DND-41 (cell line): ENCODE results near the gene MFRP.

Source experiments
- ATAC-seq: fragments of 200-7000 bp; cut with Tn5 transposase; 3 replicates; pipeline ENCODE4 v1.9.1; 2021; ENCODE audit warnings: low read depth; ENCODE audit not compliant: insufficient read depth
- DNase-seq: peaks from one replicate; pipeline ENCODE4 v3.0.0-alpha.2; 2020
- H2AFZ ChIP-seq: 2 replicates; pipeline ENCODE4 v1.6.0; 2012; ENCODE audit warnings: low read depth, low read length
- H3K27ac ChIP-seq: 2 replicates; pipeline ENCODE4 v1.5.1; 2012; ENCODE audit warnings: low read length, inconsistent platforms
- H3K27me3 ChIP-seq: fragments of 200-600 bp; sonication (generic); 2 replicates; pipeline ENCODE4 v1.6.0; 2012; ENCODE audit warnings: low read length, mild to moderate bottlenecking, inconsistent platforms; ENCODE audit not compliant: insufficient read depth, poor library complexity
- H3K36me3 ChIP-seq: 2 replicates; pipeline ENCODE4 v1.5.1; 2012; ENCODE audit warnings: low read length, inconsistent platforms; ENCODE audit not compliant: insufficient read depth
- H3K4me1 ChIP-seq: 2 replicates; pipeline ENCODE4 v1.5.1; 2012; ENCODE audit warnings: mild to moderate bottlenecking, low read length; ENCODE audit not compliant: insufficient read depth
- H3K4me2 ChIP-seq: 2 replicates; pipeline ENCODE4 v1.6.0; 2012; ENCODE audit warnings: mild to moderate bottlenecking, moderate library complexity, low read length, inconsistent platforms; ENCODE audit not compliant: insufficient read depth
- H3K4me3 ChIP-seq, 2 experiments: fragments of 200-600 bp in 1 of 2; shearing (Covaris generic) in 1 of 2; 2 replicates each; pipeline ENCODE4 v1.5.1; 2012 to 2016; ENCODE audit warnings: inconsistent platforms in 2 of 2, low read length in 2 of 2, mild to moderate bottlenecking in 2 of 2, low read depth in 1 of 2, moderate library complexity in 1 of 2
- H3K79me2 ChIP-seq: 2 replicates; pipeline ENCODE4 v1.6.0; 2012; ENCODE audit warnings: low read length, inconsistent platforms; ENCODE audit not compliant: insufficient read depth
- H3K9ac ChIP-seq: 2 replicates; pipeline ENCODE4 v1.6.0; 2012; ENCODE audit warnings: low read depth, mild to moderate bottlenecking, inconsistent platforms, low read length, moderate library complexity
- H3K9me3 ChIP-seq: 2 replicates; pipeline ENCODE4 v1.5.1; 2012; ENCODE audit warnings: low read length, moderate library complexity, mild to moderate bottlenecking, inconsistent platforms; ENCODE audit not compliant: insufficient read depth, severe bottlenecking
- H4K20me1 ChIP-seq: 2 replicates; pipeline ENCODE4 v1.6.0; 2012; ENCODE audit warnings: low read length; ENCODE audit not compliant: insufficient read depth
- CTCF ChIP-seq: IDR thresholded peaks from 2 replicates; pipeline ENCODE4 v1.5.1; 2012; ENCODE audit warnings: borderline replicate concordance, low read length, moderate library complexity, mild to moderate bottlenecking; ENCODE audit not compliant: poor library complexity, severe bottlenecking; ENCODE audit errors: extremely low read depth
- EZH2 ChIP-seq: IDR thresholded peaks from 3 replicates; pipeline ENCODE4 v1.6.1; 2012; ENCODE audit warnings: borderline replicate concordance, low read depth, mild to moderate bottlenecking, moderate library complexity, low read length, inconsistent platforms; ENCODE audit not compliant: severe bottlenecking

The MFRP gene

GRCh38 chr11:119355091-119355843 lies 8.8 kb upstream of the MFRP start:
- Histone ChIP-seq H2AFZ (no peak overlapping the region), H3K36me3 (no peaks in the 10 kb centered on the region), H3K9me3 (no peaks in the 10 kb centered on the region), H4K20me1 (peaks cover 4% of the 10 kb centered on the region; the same call in 1 of the 2 replicates), H3K9ac (no peak overlapping the region), H3K27ac (no peak overlapping the region), H3K4me3 (no peak overlapping the region), H3K27me3 (peaks cover 40% of the 10 kb centered on the region), H3K4me2 (no peak overlapping the region), H3K79me2 (no peaks in the 10 kb centered on the region), H3K4me1 (peaks cover 8% of the 10 kb centered on the region; the same call in 1 of the 2 replicates)
- DNase-seq (no peak), ATAC-seq (no peak)
- TF ChIP-seq CTCF (no peak), EZH2 (no peak)

- no peak overlapping the region for H3K27ac ChIP-seq
- H4K20me1 ChIP-seq, result peaks cover 4% of the 10 kb centered on the region; the same call in 1 of the 2 replicates
Measured at GRCh38 chr11:119352857-119353260, 6.4 kb upstream of the MFRP start.

GRCh38 chr11:119351232-119351631 lies 4.7 kb upstream of the MFRP start:
- DNase-seq (no peak), ATAC-seq (no peak)
- no peak for TF ChIP-seq CTCF
- TF ChIP-seq EZH2, result no peak
- Histone ChIP-seq H3K27me3 (peaks cover 17% of the 10 kb centered on the region), H3K9ac (no peak overlapping the region), H2AFZ (no peak overlapping the region), H3K27ac (no peak overlapping the region), H3K4me3 (no peak overlapping the region), H3K9me3 (no peaks in the 10 kb centered on the region), H3K36me3 (no peaks in the 10 kb centered on the region), H4K20me1 (no peaks in the 10 kb centered on the region), H3K79me2 (no peaks in the 10 kb centered on the region), H3K4me1 (peaks cover 4% of the 10 kb centered on the region; the same call in 1 of the 2 replicates), H3K4me2 (no peak overlapping the region)

More at GRCh38 chr11:119352857-119353260, 6.4 kb upstream of the MFRP start:
- Histone ChIP-seq H3K4me1 (peaks cover 8% of the 10 kb centered on the region; the same call in 1 of the 2 replicates), H3K9ac (no peak overlapping the region), H3K36me3 (no peaks in the 10 kb centered on the region), H3K4me2 (no peak overlapping the region), H2AFZ (no peak overlapping the region), H3K79me2 (no peaks in the 10 kb centered on the region), H3K9me3 (no peaks in the 10 kb centered on the region), H3K4me3 (no peak overlapping the region), H3K27me3 (peaks cover 30% of the 10 kb centered on the region)
- ATAC-seq (no peak), DNase-seq (no peak)
- TF ChIP-seq CTCF (no peak), EZH2 (no peak)
